ENCODE data around the gene RBBP8NL.

DNA sequence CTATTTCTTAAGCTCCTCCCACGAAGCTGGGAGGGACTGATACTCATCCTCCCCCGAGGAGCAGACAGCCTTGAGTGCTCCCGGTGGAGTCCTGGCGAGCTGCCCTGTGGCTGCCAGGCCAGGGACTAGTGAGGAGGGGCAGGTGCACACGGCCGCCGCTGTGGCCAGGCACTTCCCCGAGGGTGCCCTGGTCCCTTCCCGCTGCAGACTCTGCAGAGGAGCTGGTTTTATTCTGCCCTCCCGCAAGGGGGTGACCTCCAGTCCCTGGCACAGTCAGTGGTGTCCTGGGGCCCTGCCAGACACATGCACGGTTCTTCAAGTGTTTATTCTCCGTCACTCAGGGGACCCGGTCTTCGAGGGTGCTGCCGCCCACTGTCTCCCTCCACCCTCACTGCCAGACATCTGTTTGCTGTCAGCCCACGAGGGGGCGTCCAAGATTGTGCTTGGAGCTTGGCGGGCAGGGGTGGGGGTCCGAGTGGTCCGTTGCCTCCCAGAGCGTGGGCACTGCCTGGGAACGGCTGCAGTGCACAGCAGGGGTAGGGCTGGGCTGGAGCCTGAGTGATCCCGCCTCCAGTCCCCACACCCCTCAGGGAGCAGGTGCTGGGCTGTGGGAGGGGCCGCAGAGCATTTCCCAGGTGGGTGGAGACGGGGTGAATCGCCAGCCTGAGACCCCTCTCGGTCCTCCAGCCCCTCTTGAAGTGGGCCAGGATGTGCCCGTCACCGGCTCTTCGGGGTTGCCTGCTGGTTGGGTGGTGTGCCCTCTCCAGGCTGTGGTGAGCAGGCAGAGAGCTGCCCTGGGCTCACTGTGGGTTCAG lies 17.2 kb downstream of the RBBP8NL start:
- TF ChIP-seq, protein P1, sequence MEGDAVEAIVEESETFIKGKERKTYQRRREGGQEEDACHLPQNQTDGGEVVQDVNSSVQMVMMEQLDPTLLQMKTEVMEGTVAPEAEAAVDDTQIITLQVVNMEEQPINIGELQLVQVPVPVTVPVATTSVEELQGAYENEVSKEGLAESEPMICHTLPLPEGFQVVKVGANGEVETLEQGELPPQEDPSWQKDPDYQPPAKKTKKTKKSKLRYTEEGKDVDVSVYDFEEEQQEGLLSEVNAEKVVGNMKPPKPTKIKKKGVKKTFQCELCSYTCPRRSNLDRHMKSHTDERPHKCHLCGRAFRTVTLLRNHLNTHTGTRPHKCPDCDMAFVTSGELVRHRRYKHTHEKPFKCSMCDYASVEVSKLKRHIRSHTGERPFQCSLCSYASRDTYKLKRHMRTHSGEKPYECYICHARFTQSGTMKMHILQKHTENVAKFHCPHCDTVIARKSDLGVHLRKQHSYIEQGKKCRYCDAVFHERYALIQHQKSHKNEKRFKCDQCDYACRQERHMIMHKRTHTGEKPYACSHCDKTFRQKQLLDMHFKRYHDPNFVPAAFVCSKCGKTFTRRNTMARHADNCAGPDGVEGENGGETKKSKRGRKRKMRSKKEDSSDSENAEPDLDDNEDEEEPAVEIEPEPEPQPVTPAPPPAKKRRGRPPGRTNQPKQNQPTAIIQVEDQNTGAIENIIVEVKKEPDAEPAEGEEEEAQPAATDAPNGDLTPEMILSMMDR (IDR thresholded peaks at IDR 0.05; ENCODE audit: insufficient read depth, low read length, poor library complexity, severe bottlenecking): peak; percentile 62
- no peak for TF ChIP-seq EZH2phosphoT487 (conservative IDR thresholded peaks at IDR 0.05; ENCODE audit: low read length)
